Caco-2 (cell line): Measurements from ENCODE around the gene NEB. TPM values are rescaled to one million over a fixed set of nuclear protein-coding genes. Genes with fewer than 3 reads are reported as not detected.
A peak's percentile ranks its signal among the peaks of the same experiment; 100 is the strongest.

Source experiments
- Bru-seq: library from RNA; stranded (reverse); fragments of 400-500 nt; gene quantifications from one replicate; lab custom pipeline; 2021; lab: Mats Ljungman, UMichigan
- BruChase-seq, 2 experiments: library from RNA; stranded (reverse); fragments of 400-500 nt; gene quantifications; one replicate each; lab custom pipeline; 2021; lab: Mats Ljungman, UMichigan
- BruUV-seq: library from RNA; stranded (reverse); fragments of 400-500 nt; replicated peaks from 2 replicates; lab custom pipeline; 2021; lab: Mats Ljungman, UMichigan
- CTCF ChIA-PET: fragments of 300-600 bp; sonication (Branson Sonifier 250); formaldehyde crosslinking; loops from one replicate; lab custom pipeline; 2022; ENCODE audit warnings: antibody characterized with exemption; lab: Charles Lee
- POLR2A ChIA-PET: fragments of 300-600 bp; sonication (Branson Sonifier 250); formaldehyde crosslinking; loops from one replicate; lab custom pipeline; 2022; ENCODE audit warnings: antibody characterized with exemption; lab: Charles Lee
- DNase-seq, 2 experiments: peaks; one replicate each; pipeline versions ENCODE4 v3.0.0 to v3.0.0-alpha.2; 2020 to 2022
- H3K27me3 ChIP-seq: replicated peaks from 2 replicates; pipeline ENCODE4 v1.6.0; 2011; ENCODE audit warnings: low read length; ENCODE audit not compliant: control insufficient read depth, insufficient read depth
- H3K36me3 ChIP-seq: 2 replicates; pipeline ENCODE4 v1.5.1; 2011; ENCODE audit warnings: low read length; ENCODE audit not compliant: control insufficient read depth, insufficient read depth
- H3K4me1 ChIP-seq: fragments of 250-450 bp; sonication (Bioruptor Pico); 2 replicates; pipeline ENCODE4 v1.5.1; 2020; ENCODE audit warnings: mild to moderate bottlenecking
- H3K4me3 ChIP-seq: 2 replicates; pipeline ENCODE4 v1.5.1; 2011; ENCODE audit warnings: low read depth, mild to moderate bottlenecking, control low read depth, low read length
- H3K9me3 ChIP-seq: fragments of 250-450 bp; sonication (Bioruptor Pico); 2 replicates; pipeline ENCODE4 v1.5.1; 2020; ENCODE audit warnings: mild to moderate bottlenecking, moderate library complexity
- H3K27ac Mint-ChIP-seq: one replicate; pipeline ENCODE4 v1.8.0; 2022; ENCODE audit warnings: mixed read lengths; ENCODE audit not compliant: unreplicated experiment
- H3K27me3 Mint-ChIP-seq: one replicate; pipeline ENCODE4 v1.8.0; 2022; ENCODE audit warnings: mixed read lengths; ENCODE audit not compliant: insufficient read depth, unreplicated experiment
- H3K36me3 Mint-ChIP-seq: one replicate; pipeline ENCODE4 v1.8.0; 2022; ENCODE audit warnings: mild to moderate bottlenecking, mixed read lengths; ENCODE audit not compliant: insufficient read depth, unreplicated experiment
- H3K4me1 Mint-ChIP-seq: one replicate; pipeline ENCODE4 v1.8.0; 2022; ENCODE audit warnings: low read depth, mixed read lengths; ENCODE audit not compliant: unreplicated experiment
- H3K4me3 Mint-ChIP-seq: one replicate; pipeline ENCODE4 v1.8.0; 2022; ENCODE audit warnings: mild to moderate bottlenecking, moderate library complexity, mixed read lengths; ENCODE audit not compliant: unreplicated experiment
- H3K9me3 Mint-ChIP-seq: one replicate; pipeline ENCODE4 v1.8.0; 2022; ENCODE audit warnings: mixed read lengths; ENCODE audit not compliant: unreplicated experiment
- intact Hi-C: fragments of 100-400 bp; cut with micrococcal nuclease; formaldehyde crosslinking; loops from one replicate; pipeline ENCODE4 v1.10.0; 2022; ENCODE audit not compliant: unreplicated experiment
- long read RNA-seq: library from polyadenylated mRNA; stranded (forward); transcript quantifications from one replicate; pipeline ENCODE4 v2.0.0, GENCODE V29; 2022
- total RNA-seq: library from RNA; stranded (reverse); gene quantifications from 2 replicates; pipeline ENCODE4 v1.2.3, GENCODE V29; 2022
- TF ChIP-seq, protein P1 (sequence below), 2 experiments: fragments of 200-600 bp in 1 of 2; IDR thresholded peaks; 1 replicate in 1 of 2; 2 replicates in 1 of 2; pipeline versions ENCODE4 v1.5.1 to v1.8.0; 2011 to 2022; ENCODE audit warnings: antibody characterized with exemption in 1 of 2, control low read depth in 1 of 2, inconsistent platforms in 1 of 2, low read depth in 1 of 2, low read length in 1 of 2, mild to moderate bottlenecking in 1 of 2, moderate library complexity in 1 of 2; ENCODE audit not compliant: insufficient read depth in 1 of 2, severe bottlenecking in 1 of 2, unreplicated experiment in 1 of 2

The NEB gene, protein sequence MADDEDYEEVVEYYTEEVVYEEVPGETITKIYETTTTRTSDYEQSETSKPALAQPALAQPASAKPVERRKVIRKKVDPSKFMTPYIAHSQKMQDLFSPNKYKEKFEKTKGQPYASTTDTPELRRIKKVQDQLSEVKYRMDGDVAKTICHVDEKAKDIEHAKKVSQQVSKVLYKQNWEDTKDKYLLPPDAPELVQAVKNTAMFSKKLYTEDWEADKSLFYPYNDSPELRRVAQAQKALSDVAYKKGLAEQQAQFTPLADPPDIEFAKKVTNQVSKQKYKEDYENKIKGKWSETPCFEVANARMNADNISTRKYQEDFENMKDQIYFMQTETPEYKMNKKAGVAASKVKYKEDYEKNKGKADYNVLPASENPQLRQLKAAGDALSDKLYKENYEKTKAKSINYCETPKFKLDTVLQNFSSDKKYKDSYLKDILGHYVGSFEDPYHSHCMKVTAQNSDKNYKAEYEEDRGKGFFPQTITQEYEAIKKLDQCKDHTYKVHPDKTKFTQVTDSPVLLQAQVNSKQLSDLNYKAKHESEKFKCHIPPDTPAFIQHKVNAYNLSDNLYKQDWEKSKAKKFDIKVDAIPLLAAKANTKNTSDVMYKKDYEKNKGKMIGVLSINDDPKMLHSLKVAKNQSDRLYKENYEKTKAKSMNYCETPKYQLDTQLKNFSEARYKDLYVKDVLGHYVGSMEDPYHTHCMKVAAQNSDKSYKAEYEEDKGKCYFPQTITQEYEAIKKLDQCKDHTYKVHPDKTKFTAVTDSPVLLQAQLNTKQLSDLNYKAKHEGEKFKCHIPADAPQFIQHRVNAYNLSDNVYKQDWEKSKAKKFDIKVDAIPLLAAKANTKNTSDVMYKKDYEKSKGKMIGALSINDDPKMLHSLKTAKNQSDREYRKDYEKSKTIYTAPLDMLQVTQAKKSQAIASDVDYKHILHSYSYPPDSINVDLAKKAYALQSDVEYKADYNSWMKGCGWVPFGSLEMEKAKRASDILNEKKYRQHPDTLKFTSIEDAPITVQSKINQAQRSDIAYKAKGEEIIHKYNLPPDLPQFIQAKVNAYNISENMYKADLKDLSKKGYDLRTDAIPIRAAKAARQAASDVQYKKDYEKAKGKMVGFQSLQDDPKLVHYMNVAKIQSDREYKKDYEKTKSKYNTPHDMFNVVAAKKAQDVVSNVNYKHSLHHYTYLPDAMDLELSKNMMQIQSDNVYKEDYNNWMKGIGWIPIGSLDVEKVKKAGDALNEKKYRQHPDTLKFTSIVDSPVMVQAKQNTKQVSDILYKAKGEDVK (N-terminal part only)
- total RNA-seq (14.7 and 17.6 TPM in 2 replicates), Bru-seq, nascent RNA (percentile 51 among the genes with signal in this experiment), BruChase-seq, experiment 1, labeled RNA remaining after a 2-hour chase (percentile 54 among the genes with signal in this experiment), BruChase-seq, experiment 2, labeled RNA remaining after a 6-hour chase (percentile 61 among the genes with signal in this experiment)
- long read RNA-seq, partial matches to known transcripts = 1 of 4 reads
- long read RNA-seq, other reads (novel, unspliced or antisense) = 3 of 4 reads

DNA sequence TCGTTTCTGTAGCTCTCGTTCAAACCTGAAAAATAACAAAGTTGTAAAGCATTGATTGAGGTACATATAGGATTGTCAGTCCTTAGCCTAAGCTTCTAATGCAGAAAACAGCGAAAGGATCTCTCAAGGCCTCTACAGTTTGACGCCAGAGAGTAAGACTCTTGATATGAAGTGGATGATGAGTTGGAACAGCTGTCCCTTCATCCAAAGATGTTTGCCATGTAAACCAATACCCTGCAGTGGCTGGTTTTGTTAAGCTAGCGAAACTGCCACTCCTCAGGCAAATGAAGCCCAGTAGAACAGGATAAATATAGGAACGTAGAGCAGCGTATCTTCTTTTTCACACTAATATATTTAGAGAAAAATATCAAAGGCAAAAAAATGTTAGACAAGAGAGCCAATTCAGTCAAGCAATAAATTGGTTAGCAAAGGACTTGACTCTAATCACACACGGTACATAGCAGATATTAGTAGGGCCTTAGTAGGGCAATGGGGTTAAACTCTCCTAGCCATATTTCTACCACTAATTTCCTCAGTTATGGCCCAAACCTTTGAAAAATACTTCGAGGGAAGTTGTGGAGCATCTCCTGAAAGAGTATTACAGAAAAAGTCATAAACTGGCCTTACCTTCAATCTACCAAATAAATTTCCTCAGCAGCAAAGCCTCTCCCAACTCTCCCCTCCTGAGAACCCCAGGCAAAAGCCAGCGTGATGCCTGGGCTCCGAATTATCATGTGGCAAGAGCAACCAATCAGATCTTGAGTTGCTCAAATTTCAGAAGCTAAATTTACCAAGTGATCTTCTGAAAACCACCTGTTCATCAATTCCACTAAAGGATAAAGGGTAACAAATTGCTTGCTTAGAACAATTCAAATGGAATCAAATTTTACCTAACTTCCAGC lies at the start of gene NEB:
Gene NEB, minus strand, starts transcription at position 706 of the 902 bp plus-strand sequence. CDS start 1,320 bp downstream, outside the sequence.
- no peak within 1 kb of the TSS for H3K27ac Mint-ChIP-seq
- TF ChIP-seq, protein P1, sequence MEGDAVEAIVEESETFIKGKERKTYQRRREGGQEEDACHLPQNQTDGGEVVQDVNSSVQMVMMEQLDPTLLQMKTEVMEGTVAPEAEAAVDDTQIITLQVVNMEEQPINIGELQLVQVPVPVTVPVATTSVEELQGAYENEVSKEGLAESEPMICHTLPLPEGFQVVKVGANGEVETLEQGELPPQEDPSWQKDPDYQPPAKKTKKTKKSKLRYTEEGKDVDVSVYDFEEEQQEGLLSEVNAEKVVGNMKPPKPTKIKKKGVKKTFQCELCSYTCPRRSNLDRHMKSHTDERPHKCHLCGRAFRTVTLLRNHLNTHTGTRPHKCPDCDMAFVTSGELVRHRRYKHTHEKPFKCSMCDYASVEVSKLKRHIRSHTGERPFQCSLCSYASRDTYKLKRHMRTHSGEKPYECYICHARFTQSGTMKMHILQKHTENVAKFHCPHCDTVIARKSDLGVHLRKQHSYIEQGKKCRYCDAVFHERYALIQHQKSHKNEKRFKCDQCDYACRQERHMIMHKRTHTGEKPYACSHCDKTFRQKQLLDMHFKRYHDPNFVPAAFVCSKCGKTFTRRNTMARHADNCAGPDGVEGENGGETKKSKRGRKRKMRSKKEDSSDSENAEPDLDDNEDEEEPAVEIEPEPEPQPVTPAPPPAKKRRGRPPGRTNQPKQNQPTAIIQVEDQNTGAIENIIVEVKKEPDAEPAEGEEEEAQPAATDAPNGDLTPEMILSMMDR (IDR thresholded peaks at IDR 0.05; ENCODE audit: insufficient read depth in 1 of 2, low read depth in 1 of 2, low read length in 1 of 2, severe bottlenecking in 1 of 2, unreplicated experiment in 1 of 2) = no peak
- POLR2A ChIA-PET = no interaction called here
- Histone ChIP-seq H3K27me3 (no peaks in the 10 kb centered on the region), H3K36me3 (no peaks in the 10 kb centered on the region), H3K9me3 (no peaks in the 10 kb centered on the region), H3K4me1 (no peaks in the 10 kb centered on the region), H3K4me3 (no peak within 1 kb of the TSS)
- no peak for DNase-seq
- no peaks in the 10 kb centered on the region for H3K36me3 Mint-ChIP-seq
- no TSS peak for BruUV-seq
- no peak within 1 kb of the TSS for H3K4me3 Mint-ChIP-seq
- H3K27me3 Mint-ChIP-seq = peaks cover 3% of the 10 kb centered on the region
- CTCF ChIA-PET = no interaction called here
- H3K9me3 Mint-ChIP-seq = no peaks in the 10 kb centered on the region
- no peaks in the 10 kb centered on the region for H3K4me1 Mint-ChIP-seq
- intact Hi-C loops = no loop called here

DNA sequence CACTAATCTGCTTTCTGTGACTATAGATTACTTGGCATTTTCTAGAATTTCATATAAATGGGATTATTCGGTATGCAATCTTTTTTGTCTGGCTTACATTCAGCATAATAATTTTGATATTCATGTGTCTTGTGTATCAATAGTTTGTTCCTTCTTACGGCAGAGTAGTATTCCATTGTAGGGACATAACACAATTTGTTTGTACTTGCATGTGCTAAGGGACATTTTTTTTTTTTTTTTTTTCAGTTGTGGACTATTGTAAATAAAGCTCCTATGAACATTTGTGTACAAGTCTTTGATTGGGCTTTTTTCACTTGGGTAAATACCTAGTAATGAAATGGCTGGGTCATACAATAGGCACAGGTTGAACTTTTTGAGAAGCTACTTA lies 48.9 kb upstream of the NEB start:
- no peaks in the 10 kb centered on the region for H3K9me3 ChIP-seq
- intact Hi-C loops = no loop called here
- no peaks in the 10 kb centered on the region for H3K27me3 Mint-ChIP-seq
- BruUV-seq = no TSS peak
- peaks cover 8% of the 10 kb centered on the region for H3K36me3 Mint-ChIP-seq
- no peaks in the 10 kb centered on the region for H3K27me3 ChIP-seq
- H3K4me3 Mint-ChIP-seq = no peak overlapping the region
- no peak overlapping the region for H3K4me3 ChIP-seq
- no peaks in the 10 kb centered on the region for H3K9me3 Mint-ChIP-seq
- H3K36me3 ChIP-seq = no peaks in the 10 kb centered on the region
- no peak overlapping the region for H3K27ac Mint-ChIP-seq
- H3K4me1 Mint-ChIP-seq = no peaks in the 10 kb centered on the region
- H3K4me1 ChIP-seq = no peaks in the 10 kb centered on the region
- no peak for DNase-seq
- ChIA-PET POLR2A (no interaction called here), CTCF (no interaction called here)
- TF ChIP-seq, protein P1 (IDR thresholded peaks at IDR 0.05; ENCODE audit: insufficient read depth in 1 of 2, low read depth in 1 of 2, low read length in 1 of 2, severe bottlenecking in 1 of 2, unreplicated experiment in 1 of 2) = no peak
